IMR-90 (cell line): ENCODE measurements around the gene GFER. TPM values are rescaled to one million over a fixed set of nuclear protein-coding genes. Genes with fewer than 3 reads are reported as not detected.

ENCODE experiments used
- ATAC-seq: fragments of 200-7000 bp; cut with Tn5 transposase; 2 replicates; pipeline ENCODE4 v1.9.1; 2020; ENCODE audit warnings: low read depth, mild to moderate bottlenecking, moderate library complexity
- BruUV-seq: library from RNA; stranded (reverse); fragments of 400-500 nt; replicated peaks from 2 replicates; lab custom pipeline; 2021; lab: Mats Ljungman, UMichigan
- CTCF ChIA-PET: fragments of 300-600 bp; formaldehyde crosslinking; extraction: SDS; loops from one replicate; lab custom pipeline; 2021; ENCODE audit warnings: antibody characterized with exemption; lab: Yijun Ruan, JAX
- POLR2A ChIA-PET: fragments of 300-600 bp; sonication (Branson Sonifier 250); formaldehyde crosslinking; loops from one replicate; lab custom pipeline; 2022; ENCODE audit warnings: antibody characterized with exemption; ENCODE audit not compliant: unreplicated experiment; lab: Charles Lee
- DNase-seq: peaks from one replicate; pipeline ENCODE4 v3.0.0; 2013
- H2AFZ ChIP-seq: replicated peaks from 2 replicates; pipeline ENCODE3; 2013; ENCODE audit warnings: low read length, mild to moderate bottlenecking; ENCODE audit not compliant: poor library complexity
- H2AK5ac ChIP-seq: 2 replicates; pipeline ENCODE4 v1.6.1; 2013; ENCODE audit warnings: low read depth, low read length, inconsistent platforms
- H2AK9ac ChIP-seq: replicated peaks from 2 replicates; pipeline ENCODE3; 2013; ENCODE audit warnings: mild to moderate bottlenecking, low read depth, low read length, moderate library complexity; ENCODE audit not compliant: poor library complexity
- H2BK120ac ChIP-seq: 2 replicates; pipeline ENCODE4 v1.6.1; 2013; ENCODE audit warnings: low read depth, low read length, inconsistent platforms
- H2BK15ac ChIP-seq: 3 replicates; pipeline ENCODE4 v1.6.1; 2013; ENCODE audit warnings: low read depth, low read length, inconsistent platforms
- H2BK20ac ChIP-seq: 2 replicates; pipeline ENCODE4 v1.6.1; 2013; ENCODE audit warnings: low read depth, mild to moderate bottlenecking, inconsistent platforms, low read length, moderate library complexity
- H2BK5ac ChIP-seq: 2 replicates; pipeline ENCODE4 v1.6.1; 2013; ENCODE audit warnings: mild to moderate bottlenecking, low read depth, low read length, inconsistent platforms; ENCODE audit not compliant: poor library complexity, severe bottlenecking
- H3K14ac ChIP-seq: replicated peaks from 2 replicates; pipeline ENCODE4 v1.6.1; 2013; ENCODE audit warnings: low read depth, low read length, inconsistent platforms
- H3K18ac ChIP-seq: 2 replicates; pipeline ENCODE4 v1.6.1; 2013; ENCODE audit warnings: low read depth, low read length, control low read depth
- H3K23ac ChIP-seq: 2 replicates; pipeline ENCODE4 v1.6.1; 2013; ENCODE audit warnings: low read depth, low read length, inconsistent platforms
- H3K27ac ChIP-seq: 2 replicates; pipeline ENCODE4 v1.5.1; 2013; ENCODE audit warnings: mild to moderate bottlenecking, control low read depth, low read length; ENCODE audit not compliant: insufficient read depth
- H3K27me3 ChIP-seq: 2 replicates; pipeline ENCODE4 v1.6.1; 2013; ENCODE audit warnings: low read length; ENCODE audit not compliant: control insufficient read depth, insufficient read depth
- H3K36me3 ChIP-seq: 2 replicates; pipeline ENCODE4 v1.6.1; 2013; ENCODE audit warnings: low read length, mixed read lengths; ENCODE audit not compliant: control insufficient read depth, insufficient read depth
- H3K4ac ChIP-seq: 2 replicates; pipeline ENCODE4 v1.6.1; 2013; ENCODE audit warnings: low read depth, low read length, inconsistent platforms
- H3K4me1 ChIP-seq: 2 replicates; pipeline ENCODE4 v1.6.1; 2013; ENCODE audit warnings: low read length, mixed read lengths; ENCODE audit not compliant: control insufficient read depth, insufficient read depth
- H3K4me2 ChIP-seq: 2 replicates; pipeline ENCODE4 v1.6.1; 2013; ENCODE audit warnings: low read depth, mild to moderate bottlenecking, control low read depth, low read length, moderate library complexity
- H3K4me3 ChIP-seq: 2 replicates; pipeline ENCODE4 v1.5.1; 2013; ENCODE audit warnings: low read depth, mild to moderate bottlenecking, control low read depth, low read length, moderate library complexity; ENCODE audit not compliant: insufficient read depth
- H3K56ac ChIP-seq: 2 replicates; pipeline ENCODE4 v1.6.1; 2013; ENCODE audit warnings: low read length, inconsistent platforms; ENCODE audit not compliant: insufficient read depth; ENCODE audit errors: extremely low read depth
- H3K79me1 ChIP-seq, 2 experiments: 2 replicates each; pipeline ENCODE4 v1.6.1; 2013; ENCODE audit warnings: low read length in 2 of 2, inconsistent platforms in 1 of 2, low read depth in 1 of 2
- H3K9ac ChIP-seq: 2 replicates; pipeline ENCODE4 v1.6.1; 2013; ENCODE audit warnings: low read depth, low read length, control low read depth
- H3K9me1 ChIP-seq: 2 replicates; pipeline ENCODE4 v1.6.1; 2013; ENCODE audit warnings: low read length, inconsistent platforms; ENCODE audit not compliant: insufficient read depth
- H3K9me3 ChIP-seq: 2 replicates; pipeline ENCODE4 v1.6.1; 2013; ENCODE audit warnings: low read length; ENCODE audit not compliant: control insufficient read depth, insufficient read depth
- H4K20me1 ChIP-seq: 2 replicates; pipeline ENCODE4 v1.6.1; 2013; ENCODE audit warnings: low read length, inconsistent platforms; ENCODE audit not compliant: insufficient read depth
- H4K5ac ChIP-seq: 2 replicates; pipeline ENCODE4 v1.6.1; 2013; ENCODE audit warnings: mild to moderate bottlenecking, low read depth, low read length, control low read depth
- H4K8ac ChIP-seq, 2 experiments: 2 replicates each; pipeline ENCODE4 v1.6.1; 2013; ENCODE audit warnings: low read depth in 2 of 2, low read length in 2 of 2, control low read depth in 1 of 2, inconsistent platforms in 1 of 2
- H4K91ac ChIP-seq: 2 replicates; pipeline ENCODE4 v1.6.1; 2013; ENCODE audit warnings: low read depth, low read length, inconsistent platforms; ENCODE audit not compliant: insufficient read depth
- MAZ ChIP-seq: IDR thresholded peaks from 2 replicates; pipeline ENCODE4 v1.6.1; 2012; ENCODE audit warnings: low read depth, mild to moderate bottlenecking, low read length, improper control_type of control experiment, moderate library complexity, borderline replicate concordance
- MXI1 ChIP-seq: IDR thresholded peaks from 2 replicates; pipeline ENCODE4 v1.6.1; 2012; ENCODE audit warnings: low read depth, mild to moderate bottlenecking, low read length, moderate library complexity, borderline replicate concordance
- POLR2A ChIP-seq: IDR thresholded peaks from 2 replicates; pipeline ENCODE4 v1.6.1; 2012; ENCODE audit warnings: mild to moderate bottlenecking, low read depth, low read length
- RCOR1 ChIP-seq: IDR thresholded peaks from 2 replicates; pipeline ENCODE4 v1.6.1; 2012; ENCODE audit warnings: mild to moderate bottlenecking, low read length, improper control_type of control experiment; ENCODE audit not compliant: insufficient replicate concordance
- USF2 ChIP-seq: fragments of 150-350 bp; IDR thresholded peaks from 2 replicates; pipeline ENCODE4 v1.6.1; 2017; ENCODE audit warnings: mild to moderate bottlenecking, antibody characterized with exemption, low read length, low read depth
- WGBS, 2 experiments: methylation state at CpG; one replicate each; pipeline versions ENCODE4 v1.1.5 to v1.1.7; 2013; ENCODE audit warnings: missing lambda C conversion rate in 2 of 2; ENCODE audit not compliant: insufficient read length in 1 of 2; ENCODE audit errors: extremely low coverage in 2 of 2; 5-methylcytosine and 5-hydroxymethylcytosine counted together
- dilution Hi-C: fragments of 300-500 bp; cut with HindIII; formaldehyde crosslinking; loops from one replicate; pipeline ENCODE4 v1.14.3; 2018; ENCODE audit warnings: low sequenced_read_pairs; ENCODE audit not compliant: unreplicated experiment
- in situ Hi-C: fragments of 300-500 bp; cut with MboI; formaldehyde crosslinking; loops from 3 replicates; pipeline ENCODE4 v1.14.3; 2019; ENCODE audit warnings: low sequenced_read_pairs, inconsistent platforms, mixed read lengths
- intact Hi-C: fragments of 100-400 bp; cut with micrococcal nuclease; formaldehyde crosslinking; loops from 2 replicates; pipeline ENCODE4 v1.10.0; 2022
- polyA plus RNA-seq, 3 experiments: library from polyadenylated mRNA; depleted of rRNA; stranded (reverse); fragments of >200 nt; gene quantifications; 2 replicates each; pipeline ENCODE4 v1.2.3, GENCODE V29; 2012; ENCODE audit warnings: low replicate concordance in 1 of 3
- total RNA-seq: library from RNA; depleted of rRNA; stranded (reverse); fragments of >200 nt; gene quantifications from 2 replicates; pipeline ENCODE4 v1.2.3, GENCODE V29; 2012

The GFER gene
- total and polyA plus RNA-seq, 2 of the 4 experiments (the other 2 are of a cell fraction) = 6.8 to 19.8 TPM

- peak; percentile 99 for ATAC-seq
- Histone ChIP-seq H3K27ac (peak within 1 kb of the TSS; percentile 22; the same call in 1 of the 2 replicates), H2AK9ac (peak within 1 kb of the TSS; percentile 35), H3K9me3 (no peaks in the 10 kb centered on the region), H3K14ac (peak within 1 kb of the TSS; percentile 12), H4K8ac (peak within 1 kb of the TSS; percentile 87 to 89), H3K4me1 (peaks cover 5% of the 10 kb centered on the region; the same call in 1 of the 2 replicates), H3K4ac (peak within 1 kb of the TSS; percentile 6; the same call in 1 of the 2 replicates), H4K5ac (peak within 1 kb of the TSS; percentile 61), H2BK120ac (no peak within 1 kb of the TSS), H2BK15ac (no peak within 1 kb of the TSS), H3K36me3 (peaks cover 16% of the 10 kb centered on the region), H3K27me3 (no peaks in the 10 kb centered on the region), H4K91ac (no peak within 1 kb of the TSS; the same call in 1 of the 2 replicates), H3K4me3 (peak within 1 kb of the TSS; percentile 83), H4K20me1 (no peaks in the 10 kb centered on the region), H3K56ac (no peak within 1 kb of the TSS), H3K4me2 (peak within 1 kb of the TSS; percentile 78), H2BK20ac (no peak within 1 kb of the TSS), H2AK5ac (peak within 1 kb of the TSS; percentile 25; the same call in 1 of the 2 replicates), H3K9ac (peak within 1 kb of the TSS; percentile 64), H2AFZ (peak within 1 kb of the TSS; percentile 95), H3K18ac (no peak within 1 kb of the TSS), H3K9me1 (no peaks in the 10 kb centered on the region), H3K79me1 (peaks cover 9 to 13% of the 10 kb centered on the region in 2 experiments; a peak in 3 of 4 replicates), H3K23ac (peak within 1 kb of the TSS; percentile 47; the same call in 1 of the 2 replicates), H2BK5ac (no peak within 1 kb of the TSS)
- CTCF ChIA-PET = interaction anchor here (0.7 to 1.3 kb wide), 3 partner anchors 9 to 130 kb away, joined by 3 to 4 read pairs (median 3); no protein-coding TSS in a partner anchor
- WGBS, 2 experiments = 2% methylated on average over 21 of the region's 77 CpGs; no CpG with 5 or more reads in 1 of the 2 experiments
- intact Hi-C loops = no loop called here
- dilution Hi-C loops = no loop called here
- DNase-seq = peak; percentile 96
- peak; percentile 48; the same call in 1 of the 2 replicates for TF ChIP-seq MXI1
- no peak for TF ChIP-seq RCOR1
- peak; percentile 70; the same call in 1 of the 2 replicates for TF ChIP-seq MAZ
- TF ChIP-seq POLR2A = peak; percentile 72
- no peak for TF ChIP-seq USF2
- in situ Hi-C loops = no loop called here
- POLR2A ChIA-PET = no interaction called here
- no TSS peak for BruUV-seq
These were observed 40.9 kb upstream of the GFER start, which contains the start of gene MSRB1 for GRCh38 chr16:1942810-1943726. Gene MSRB1, minus strand, starts transcription at chr16:1943199. Its CDS starts 43 bp downstream, at chr16:1943156.
